Measurements from ENCODE around the gene SLC29A3.

Gene SLC29A3

DNA sequence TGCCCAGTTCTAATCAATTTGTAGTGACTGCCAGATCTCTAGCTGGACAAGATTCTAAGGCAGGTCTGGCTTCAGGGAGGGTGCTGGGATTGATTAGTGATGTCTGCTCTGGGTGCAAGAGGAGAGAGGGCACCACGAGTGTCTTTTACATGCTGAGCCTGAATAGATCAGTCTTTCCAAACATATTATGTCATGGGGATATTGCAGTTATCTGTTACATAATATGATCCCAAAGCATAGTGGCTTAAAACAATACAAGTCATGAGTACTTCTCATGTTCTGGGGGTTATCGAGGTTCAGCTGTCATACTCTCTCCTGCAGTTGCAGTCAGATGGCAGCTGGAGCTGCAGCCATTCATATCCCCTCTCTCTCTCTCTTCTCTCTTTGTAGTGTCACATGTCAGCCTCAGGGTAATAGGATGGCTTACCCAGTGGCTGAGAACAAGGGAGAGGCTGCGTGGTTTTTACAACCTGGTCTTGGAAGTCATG is 26.0 kb downstream of the SLC29A3 start:
- no peak for DNase-seq (ENCODE audit: low read depth, low spot score)
- Histone ChIP-seq H3K4me3 (no peak overlapping the region), H3K27ac (no peak overlapping the region), H3K36me3 (ENCODE audit: insufficient read depth, low read length) (no peaks in the 10 kb centered on the region), H3K9ac (ENCODE audit: insufficient read length) (no peak overlapping the region), H3K9me3 (ENCODE audit: low read depth, low read length) (no peaks in the 10 kb centered on the region)
- TF ChIP-seq POLR2AphosphoS5 (IDR thresholded peaks at IDR 0.05; ENCODE audit: borderline replicate concordance, low read depth, low read length), result no peak
- TF ChIP-seq FOXP2 (optimal IDR thresholded peaks at IDR 0.05; ENCODE audit: control extremely low read depth, extremely low read length, insufficient read depth), result no peak
- no peak for TF ChIP-seq EZH2 (IDR thresholded peaks at IDR 0.05)

DNA sequence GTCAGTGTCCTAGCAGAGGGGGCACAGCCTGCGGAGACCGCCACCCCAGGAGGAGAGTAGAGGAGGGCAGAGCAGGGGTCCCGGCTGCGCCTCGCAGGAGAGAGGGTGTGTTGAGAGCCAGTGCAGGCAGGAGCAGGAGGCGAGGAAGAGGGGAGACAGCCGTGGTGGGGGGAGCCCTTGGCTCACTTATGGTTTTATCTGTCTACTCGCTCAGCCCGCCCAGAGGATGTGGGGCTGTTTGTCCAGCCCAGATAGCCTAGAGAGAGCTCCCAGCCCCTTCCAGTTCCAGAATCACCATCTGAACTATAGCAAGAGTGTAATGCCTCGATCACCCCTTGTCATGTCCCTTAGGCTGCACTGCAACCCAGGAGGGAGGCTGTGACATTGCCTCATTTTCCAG is 26.6 kb downstream of the SLC29A3 start:
- DNase-seq (ENCODE audit: low read depth, low spot score), result no peak
- Histone ChIP-seq H3K4me3 (no peak overlapping the region), H3K9me3 (ENCODE audit: low read depth, low read length) (no peaks in the 10 kb centered on the region), H3K9ac (ENCODE audit: insufficient read length) (no peak overlapping the region), H3K36me3 (ENCODE audit: insufficient read depth, low read length) (no peaks in the 10 kb centered on the region), H3K27ac (no peak overlapping the region)
- TF ChIP-seq POLR2AphosphoS5 (IDR thresholded peaks at IDR 0.05; ENCODE audit: borderline replicate concordance, low read depth, low read length), result no peak
- TF ChIP-seq FOXP2 (optimal IDR thresholded peaks at IDR 0.05; ENCODE audit: control extremely low read depth, extremely low read length, insufficient read depth), result no peak
- no peak for TF ChIP-seq EZH2 (IDR thresholded peaks at IDR 0.05)

DNA sequence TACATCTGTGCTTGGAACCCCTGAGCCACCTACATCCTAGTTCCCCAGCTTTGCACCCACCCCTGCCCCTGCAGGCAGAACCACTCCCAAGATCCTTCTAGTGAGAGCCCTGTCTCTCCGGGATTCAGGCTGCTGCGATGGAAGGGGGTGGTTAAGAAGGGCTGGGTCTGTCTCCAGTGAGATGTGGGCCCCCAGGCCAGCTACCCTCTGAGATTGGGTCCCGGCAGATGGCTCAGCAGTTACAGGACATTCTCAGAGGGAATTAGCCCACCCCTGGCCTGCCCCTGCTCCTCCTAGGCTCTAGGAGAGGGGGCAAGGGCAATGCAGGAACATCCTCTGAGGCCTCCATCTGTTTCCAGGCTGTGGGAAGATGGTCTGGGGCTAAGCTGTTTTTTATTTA is 27.7 kb downstream of the SLC29A3 start:
- DNase-seq (ENCODE audit: low read depth, low spot score), result no peak
- H3K4me3 ChIP-seq, result no peak overlapping the region

GRCh38 chr10:71347587-71348395 is 28.7 kb downstream of the SLC29A3 start:
- Histone ChIP-seq H3K27ac (no peak overlapping the region), H3K36me3 (ENCODE audit: insufficient read depth, low read length) (no peaks in the 10 kb centered on the region), H3K4me3 (no peak overlapping the region), H3K9ac (ENCODE audit: insufficient read length) (no peak overlapping the region), H3K9me3 (ENCODE audit: low read depth, low read length) (no peaks in the 10 kb centered on the region)
- no peak for DNase-seq (ENCODE audit: low read depth, low spot score)
- no peak for TF ChIP-seq EZH2 (IDR thresholded peaks at IDR 0.05)
- TF ChIP-seq POLR2AphosphoS5 (IDR thresholded peaks at IDR 0.05; ENCODE audit: borderline replicate concordance, low read depth, low read length), result no peak
- TF ChIP-seq FOXP2 (optimal IDR thresholded peaks at IDR 0.05; ENCODE audit: control extremely low read depth, extremely low read length, insufficient read depth), result no peak

More for the DNA sequence above, 27.7 kb downstream of the SLC29A3 start:
- TF ChIP-seq POLR2AphosphoS5 (IDR thresholded peaks at IDR 0.05; ENCODE audit: borderline replicate concordance, low read depth, low read length) (no peak), FOXP2 (optimal IDR thresholded peaks at IDR 0.05; ENCODE audit: control extremely low read depth, extremely low read length, insufficient read depth) (no peak), EZH2 (IDR thresholded peaks at IDR 0.05) (no peak)
- no peaks in the 10 kb centered on the region for H3K9me3 ChIP-seq (ENCODE audit: low read depth, low read length)
- H3K36me3 ChIP-seq (ENCODE audit: insufficient read depth, low read length), result no peaks in the 10 kb centered on the region
- no peak overlapping the region for H3K9ac ChIP-seq (ENCODE audit: insufficient read length)
- no peak overlapping the region for H3K27ac ChIP-seq

- Histone ChIP-seq H3K36me3 (ENCODE audit: insufficient read depth, low read length) (no peaks in the 10 kb centered on the region), H3K9me3 (ENCODE audit: low read depth, low read length) (no peaks in the 10 kb centered on the region), H3K27ac (no peak overlapping the region), H3K9ac (ENCODE audit: insufficient read length) (no peak overlapping the region), H3K4me3 (no peak overlapping the region)
- no peak for DNase-seq (ENCODE audit: low read depth, low spot score)
- TF ChIP-seq POLR2AphosphoS5 (IDR thresholded peaks at IDR 0.05; ENCODE audit: borderline replicate concordance, low read depth, low read length) (no peak), EZH2 (IDR thresholded peaks at IDR 0.05) (no peak), FOXP2 (optimal IDR thresholded peaks at IDR 0.05; ENCODE audit: control extremely low read depth, extremely low read length, insufficient read depth) (no peak)
Measured at GRCh38 chr10:71348850-71349249, 29.8 kb downstream of the SLC29A3 start.

GRCh38 chr10:71349406-71349805 is 30.3 kb downstream of the SLC29A3 start:
- no peak overlapping the region for H3K9ac ChIP-seq (ENCODE audit: insufficient read length)
- no peaks in the 10 kb centered on the region for H3K9me3 ChIP-seq (ENCODE audit: low read depth, low read length)
- TF ChIP-seq FOXP2 (optimal IDR thresholded peaks at IDR 0.05; ENCODE audit: control extremely low read depth, extremely low read length, insufficient read depth) (no peak), EZH2 (IDR thresholded peaks at IDR 0.05) (no peak), POLR2AphosphoS5 (IDR thresholded peaks at IDR 0.05; ENCODE audit: borderline replicate concordance, low read depth, low read length) (no peak)
- no peak overlapping the region for H3K27ac ChIP-seq
- H3K36me3 ChIP-seq (ENCODE audit: insufficient read depth, low read length), result no peaks in the 10 kb centered on the region
- no peak overlapping the region for H3K4me3 ChIP-seq
- DNase-seq (ENCODE audit: low read depth, low spot score), result no peak

DNA sequence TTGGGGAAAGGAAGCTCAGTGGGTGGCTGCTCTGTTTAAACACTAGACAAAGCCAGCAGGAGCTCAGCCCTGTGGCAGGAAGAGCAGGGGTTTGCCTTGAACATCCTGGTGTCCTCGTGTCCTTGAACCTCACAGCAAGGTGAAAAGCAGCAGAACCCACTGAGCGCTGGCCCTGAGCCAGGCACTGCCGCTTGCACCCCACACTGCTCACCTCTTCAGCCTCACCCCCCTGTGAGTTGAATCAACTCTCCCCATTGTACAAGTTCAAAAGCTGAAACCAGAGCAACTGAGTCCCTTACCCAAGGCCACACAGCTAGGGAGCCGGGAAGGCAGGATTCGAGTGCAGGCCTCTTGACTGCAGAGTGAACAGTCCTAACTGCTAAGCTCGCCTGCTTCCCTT is 32.0 kb downstream of the SLC29A3 start:
- no peak overlapping the region for H3K27ac ChIP-seq
- TF ChIP-seq POLR2AphosphoS5 (IDR thresholded peaks at IDR 0.05; ENCODE audit: borderline replicate concordance, low read depth, low read length) (no peak), FOXP2 (optimal IDR thresholded peaks at IDR 0.05; ENCODE audit: control extremely low read depth, extremely low read length, insufficient read depth) (no peak), EZH2 (IDR thresholded peaks at IDR 0.05) (no peak)
- H3K4me3 ChIP-seq, result no peak overlapping the region
- no peak overlapping the region for H3K9ac ChIP-seq (ENCODE audit: insufficient read length)
- no peaks in the 10 kb centered on the region for H3K9me3 ChIP-seq (ENCODE audit: low read depth, low read length)
- H3K36me3 ChIP-seq (ENCODE audit: insufficient read depth, low read length), result no peaks in the 10 kb centered on the region
- DNase-seq (ENCODE audit: low read depth, low spot score), result no peak

DNA sequence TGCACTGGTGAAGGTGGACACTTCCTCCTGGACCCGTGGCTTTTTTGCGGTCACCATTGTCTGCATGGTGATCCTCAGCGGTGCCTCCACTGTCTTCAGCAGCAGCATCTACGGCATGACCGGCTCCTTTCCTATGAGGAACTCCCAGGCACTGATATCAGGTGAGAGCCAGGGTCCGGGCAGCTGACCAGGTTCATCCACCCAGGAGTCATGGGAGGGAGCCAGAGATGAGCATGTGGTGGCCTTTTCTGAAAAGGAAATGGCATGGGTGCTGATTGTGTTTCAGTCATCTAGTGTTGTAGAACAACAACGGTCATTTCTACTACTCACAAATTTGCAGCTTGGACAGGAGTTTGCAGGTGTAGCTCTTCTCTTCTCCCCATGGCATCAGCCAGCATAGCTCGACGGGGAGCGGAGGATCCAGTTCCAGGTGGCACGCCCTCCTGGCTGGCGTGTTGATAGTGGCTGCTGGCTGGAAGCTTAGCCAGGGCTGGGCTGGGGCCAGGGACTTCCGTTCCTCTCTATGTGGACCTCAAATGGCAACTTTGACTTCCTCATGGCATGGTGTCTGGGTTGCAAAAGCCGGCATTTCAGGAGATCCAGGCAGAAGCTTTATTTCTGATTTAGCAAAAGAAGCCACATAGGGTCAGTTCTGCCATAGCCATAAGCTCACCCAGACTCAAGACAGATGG is 32.7 kb downstream of the SLC29A3 start:
- Histone ChIP-seq H3K4me3 (no peak overlapping the region), H3K36me3 (ENCODE audit: insufficient read depth, low read length) (no peaks in the 10 kb centered on the region), H3K27ac (no peak overlapping the region), H3K9ac (ENCODE audit: insufficient read length) (no peak overlapping the region), H3K9me3 (ENCODE audit: low read depth, low read length) (no peaks in the 10 kb centered on the region)
- no peak for TF ChIP-seq FOXP2 (optimal IDR thresholded peaks at IDR 0.05; ENCODE audit: control extremely low read depth, extremely low read length, insufficient read depth)
- TF ChIP-seq POLR2AphosphoS5 (IDR thresholded peaks at IDR 0.05; ENCODE audit: borderline replicate concordance, low read depth, low read length), result no peak
- no peak for TF ChIP-seq EZH2 (IDR thresholded peaks at IDR 0.05)
- no peak for DNase-seq (ENCODE audit: low read depth, low spot score)

Data from SK-N-MC (cell line).